Stimulated activated memory B cell treated with anti-CD40 and anti-IgM and Interleukin-4, amounts not matched to agents 10 μg/mL and 1 μg/mL and 100 μg/mL, for 72 hours (primary cell): ENCODE measurements around the gene IDNK.

Source experiments
- ATAC-seq: fragments of 150-1000 bp; cut with Tn5 transposase; 2 replicates; pipeline ENCODE4 v1.10.0; 2021
- H3K27ac Mint-ChIP-seq: one replicate; pipeline ENCODE4 v1.8.0; 2022; ENCODE audit warnings: mild to moderate bottlenecking, mixed read lengths
- H3K27me3 Mint-ChIP-seq: one replicate; pipeline ENCODE4 v1.8.0; 2022; ENCODE audit warnings: mixed read lengths
- H3K36me3 Mint-ChIP-seq: one replicate; pipeline ENCODE4 v1.8.0; 2022; ENCODE audit warnings: mixed read lengths
- H3K4me1 Mint-ChIP-seq: one replicate; pipeline ENCODE4 v1.8.0; 2022; ENCODE audit warnings: mixed read lengths
- H3K4me3 Mint-ChIP-seq: one replicate; pipeline ENCODE4 v1.8.0; 2022; ENCODE audit warnings: mild to moderate bottlenecking, moderate library complexity, mixed read lengths
- H3K9me3 Mint-ChIP-seq: one replicate; pipeline ENCODE4 v1.8.0; 2022; ENCODE audit warnings: mixed read lengths

The IDNK gene

DNA sequence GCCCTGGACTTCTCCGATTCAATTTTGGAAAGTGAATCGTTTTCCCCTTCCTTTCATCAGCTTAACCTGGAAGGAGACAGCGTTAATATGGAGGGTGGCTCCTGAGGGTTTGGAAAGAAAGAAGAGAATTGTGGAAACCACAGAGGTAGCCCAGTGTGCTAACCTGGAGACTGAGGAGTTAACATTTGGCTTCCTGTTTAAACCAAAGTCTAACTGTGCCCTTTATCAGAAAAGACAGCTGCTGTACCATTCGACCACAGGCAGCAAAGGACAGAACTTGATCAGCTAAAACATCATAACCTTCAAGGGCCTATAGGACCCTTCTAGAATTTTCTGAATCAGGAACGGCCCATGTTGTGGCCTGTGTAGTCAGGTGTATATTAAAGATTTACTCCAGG lies 735 bp downstream of the IDNK start:
- peaks cover 11% of the 10 kb centered on the region for H3K36me3 Mint-ChIP-seq
- ATAC-seq: peak; percentile 61
- peak overlapping the region; percentile 96 for H3K4me3 Mint-ChIP-seq
- peaks cover 37% of the 10 kb centered on the region for H3K4me1 Mint-ChIP-seq
- H3K27ac Mint-ChIP-seq: peak overlapping the region; percentile 96
- H3K9me3 Mint-ChIP-seq: no peaks in the 10 kb centered on the region
- no peaks in the 10 kb centered on the region for H3K27me3 Mint-ChIP-seq

DNA sequence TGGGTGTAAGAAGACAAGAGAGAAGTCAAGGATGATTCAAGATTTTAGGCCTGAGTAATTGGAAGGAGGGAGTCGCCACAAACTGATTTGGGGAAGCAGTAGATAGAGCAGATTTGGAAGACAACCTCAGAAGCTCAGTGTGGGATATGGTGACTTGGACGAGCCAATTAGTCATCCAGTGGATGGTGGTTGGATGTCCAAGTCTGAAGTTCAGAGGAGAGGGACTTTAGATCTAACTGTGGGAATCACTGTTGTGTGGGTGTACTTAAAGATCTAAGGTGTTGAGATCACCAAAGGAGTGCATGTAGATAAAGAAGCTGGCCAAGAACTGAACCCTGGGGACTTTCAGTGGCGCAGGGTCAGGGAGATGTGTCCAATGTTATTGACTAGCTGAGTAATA lies 2.2 kb downstream of the IDNK start:
- no peak overlapping the region for H3K27ac Mint-ChIP-seq
- H3K27me3 Mint-ChIP-seq: no peaks in the 10 kb centered on the region
- H3K4me3 Mint-ChIP-seq: no peak overlapping the region
- peaks cover 25% of the 10 kb centered on the region for H3K36me3 Mint-ChIP-seq
- peaks cover 37% of the 10 kb centered on the region for H3K4me1 Mint-ChIP-seq
- H3K9me3 Mint-ChIP-seq: no peaks in the 10 kb centered on the region
- no peak for ATAC-seq

DNA sequence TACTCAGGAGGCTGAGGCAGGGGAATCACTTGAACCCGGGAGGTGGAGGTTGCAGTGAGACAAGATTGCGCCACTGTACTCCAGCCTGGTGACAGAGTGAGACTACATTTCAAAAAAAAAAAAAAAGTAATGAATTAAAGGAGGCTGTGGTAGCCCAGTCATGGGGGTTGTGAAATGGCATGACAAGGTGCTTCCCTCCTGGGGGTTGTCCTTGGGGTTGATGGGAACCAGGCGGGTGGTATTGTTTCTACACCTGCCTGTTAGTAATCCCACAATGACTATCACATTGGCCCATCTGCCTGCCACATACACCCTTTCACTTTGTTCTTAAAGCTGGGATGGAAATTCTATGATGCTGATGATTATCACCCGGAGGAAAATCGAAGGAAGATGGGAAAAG lies 5.6 kb downstream of the IDNK start:
- Mint-ChIP-seq H3K27me3 (no peaks in the 10 kb centered on the region), H3K4me1 (peaks cover 25% of the 10 kb centered on the region), H3K27ac (no peak overlapping the region), H3K36me3 (peaks cover 38% of the 10 kb centered on the region), H3K4me3 (no peak overlapping the region), H3K9me3 (no peaks in the 10 kb centered on the region)
- no peak for ATAC-seq

DNA sequence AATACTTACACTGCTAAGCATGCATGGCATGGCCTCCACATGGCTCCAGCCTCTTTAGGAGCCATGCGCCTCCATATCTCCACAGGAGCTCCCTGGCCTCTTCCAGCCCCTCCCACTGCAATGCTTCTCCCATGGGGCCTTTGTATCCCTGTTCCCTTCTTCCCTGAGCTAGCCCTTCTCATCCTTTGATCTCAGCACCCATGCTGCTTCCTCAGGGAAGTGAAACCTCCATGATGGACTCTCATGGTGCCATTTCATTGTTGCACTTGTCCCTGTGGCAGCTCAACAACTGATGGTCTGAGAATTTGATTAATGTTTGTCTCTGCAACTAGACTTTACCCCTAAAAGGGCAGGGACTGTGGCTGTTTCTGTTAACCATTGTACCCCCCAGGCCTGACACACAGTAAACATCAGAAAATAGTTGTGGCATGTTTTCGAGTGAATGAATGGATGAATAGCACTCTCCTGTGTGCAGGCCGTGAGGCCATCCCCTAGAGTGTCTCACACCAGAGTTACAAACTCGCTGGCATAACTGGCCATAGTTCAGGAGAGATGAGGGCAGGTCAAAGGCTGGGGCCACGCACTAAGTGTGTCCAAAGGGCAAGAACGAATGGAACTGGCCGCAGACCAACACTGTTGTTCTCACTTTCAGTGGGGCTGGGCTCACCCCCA lies 6.6 kb downstream of the IDNK start:
- Mint-ChIP-seq H3K4me1 (peaks cover 15% of the 10 kb centered on the region), H3K9me3 (no peaks in the 10 kb centered on the region), H3K27me3 (no peaks in the 10 kb centered on the region), H3K27ac (no peak overlapping the region), H3K36me3 (peaks cover 38% of the 10 kb centered on the region), H3K4me3 (no peak overlapping the region)
- no peak for ATAC-seq

DNA sequence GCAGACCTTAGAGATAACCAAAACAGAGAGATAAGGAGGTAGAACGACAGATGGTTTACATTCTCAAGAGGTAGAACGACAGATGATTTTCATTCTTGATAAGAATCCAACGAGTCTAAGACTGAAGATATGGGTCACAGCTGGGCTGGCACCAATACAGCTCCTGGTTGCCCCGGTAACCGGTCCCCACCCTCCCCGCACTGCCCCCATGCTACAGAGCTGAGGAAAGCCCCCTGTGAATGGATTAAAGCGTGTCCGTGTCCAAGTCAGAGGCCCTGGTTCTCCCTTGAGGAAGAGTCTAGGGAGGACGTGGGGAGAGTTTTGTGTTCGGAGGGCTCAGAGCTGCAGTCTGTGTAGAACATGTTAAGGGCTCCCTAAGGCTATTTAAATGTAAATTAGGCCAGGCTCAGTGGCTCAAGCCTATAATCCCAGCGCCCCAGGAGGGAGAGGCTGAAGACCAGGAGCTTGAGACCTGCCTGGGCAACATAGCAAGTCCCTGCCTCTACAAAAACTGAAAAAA lies 8.1 kb downstream of the IDNK start:
- Mint-ChIP-seq H3K27me3 (no peaks in the 10 kb centered on the region), H3K36me3 (peaks cover 42% of the 10 kb centered on the region), H3K9me3 (no peaks in the 10 kb centered on the region), H3K4me3 (no peak overlapping the region), H3K4me1 (peaks cover 5% of the 10 kb centered on the region), H3K27ac (no peak overlapping the region)
- ATAC-seq: no peak

DNA sequence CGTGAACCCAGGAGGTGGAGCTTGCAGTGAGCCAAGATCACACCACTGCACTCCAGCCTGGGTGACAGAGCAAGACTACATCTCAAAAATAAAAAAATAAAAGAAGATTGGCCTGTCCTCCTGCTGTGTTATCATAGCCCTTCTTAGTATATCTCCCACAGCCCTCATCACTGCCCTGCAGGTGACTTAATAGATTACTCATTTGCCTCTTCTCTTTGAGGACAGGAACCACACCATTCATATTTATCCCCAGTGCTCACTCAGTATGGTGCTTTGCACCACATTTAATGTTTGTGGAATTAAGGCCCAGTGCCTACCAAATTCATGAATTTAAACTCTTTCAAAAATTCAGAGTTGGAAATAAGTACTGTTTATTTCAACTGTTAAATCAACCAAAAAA lies 10.3 kb downstream of the IDNK start:
- peaks cover 37% of the 10 kb centered on the region for H3K36me3 Mint-ChIP-seq
- H3K4me1 Mint-ChIP-seq: no peaks in the 10 kb centered on the region
- ATAC-seq: no peak
- no peak overlapping the region for H3K27ac Mint-ChIP-seq
- no peak overlapping the region for H3K4me3 Mint-ChIP-seq
- no peaks in the 10 kb centered on the region for H3K9me3 Mint-ChIP-seq
- H3K27me3 Mint-ChIP-seq: no peaks in the 10 kb centered on the region

DNA sequence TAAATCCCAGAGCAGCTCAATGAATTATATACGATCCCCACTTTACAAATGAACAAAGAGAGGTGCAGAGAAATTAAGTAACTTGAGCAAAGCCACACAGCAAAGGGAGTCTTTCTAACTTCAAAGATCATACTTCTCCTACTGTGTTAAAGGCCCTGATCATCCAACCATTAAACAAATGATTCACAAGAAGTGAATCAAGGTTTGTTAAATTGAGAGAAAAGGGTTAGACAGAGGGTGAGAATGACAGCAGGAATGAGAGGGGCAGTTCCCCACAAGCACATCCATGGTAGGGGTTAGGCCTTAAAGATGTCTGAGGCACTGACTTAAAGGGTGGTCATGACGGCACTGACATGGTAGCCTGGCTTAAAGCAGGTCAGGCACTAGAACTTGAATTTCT lies 10.7 kb downstream of the IDNK start:
- Mint-ChIP-seq H3K27me3 (no peaks in the 10 kb centered on the region), H3K9me3 (no peaks in the 10 kb centered on the region), H3K4me3 (no peak overlapping the region), H3K36me3 (peaks cover 37% of the 10 kb centered on the region), H3K4me1 (no peaks in the 10 kb centered on the region), H3K27ac (no peak overlapping the region)
- ATAC-seq: no peak

DNA sequence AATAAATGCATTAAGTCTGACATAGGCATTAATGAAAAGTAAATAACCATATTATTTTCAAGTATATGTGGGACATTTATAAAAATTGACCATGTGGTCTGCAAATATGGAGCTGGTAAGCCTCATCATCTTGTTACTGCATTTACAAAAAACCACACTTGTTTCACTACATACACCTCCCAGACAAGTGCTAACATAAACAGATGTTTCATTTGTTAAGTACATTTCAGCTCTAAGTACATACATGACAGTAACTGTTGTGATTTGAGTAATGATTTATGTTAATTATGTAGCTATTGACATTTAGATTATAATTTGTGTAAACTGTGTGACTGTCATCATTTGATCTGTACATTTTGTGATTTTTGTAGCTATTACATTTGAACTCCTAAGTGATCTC lies 13.9 kb downstream of the IDNK start:
- Mint-ChIP-seq H3K4me3 (no peak overlapping the region), H3K4me1 (no peaks in the 10 kb centered on the region), H3K27ac (no peak overlapping the region), H3K36me3 (peaks cover 22% of the 10 kb centered on the region), H3K9me3 (no peaks in the 10 kb centered on the region), H3K27me3 (no peaks in the 10 kb centered on the region)
- ATAC-seq: no peak

DNA sequence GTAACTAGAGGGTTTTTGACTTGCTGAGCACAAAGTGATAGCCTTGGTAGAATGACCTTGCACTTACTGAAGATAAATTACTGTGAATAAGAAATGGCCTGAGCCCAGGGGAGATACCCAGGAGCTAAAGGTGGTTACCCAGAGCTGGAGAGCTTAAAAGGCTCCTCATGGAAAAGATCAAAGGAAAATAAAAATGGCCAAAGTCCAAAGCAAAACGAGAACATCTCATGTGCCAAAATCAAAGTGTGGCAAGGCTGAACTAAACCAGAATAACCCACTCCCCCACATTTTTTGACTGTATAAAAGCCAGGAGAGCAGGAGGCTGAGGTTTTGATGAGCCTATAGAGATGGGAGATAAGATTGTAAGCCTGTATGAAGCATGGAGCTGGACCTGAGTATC lies 14.4 kb downstream of the IDNK start:
- H3K4me3 Mint-ChIP-seq: no peak overlapping the region

DNA sequence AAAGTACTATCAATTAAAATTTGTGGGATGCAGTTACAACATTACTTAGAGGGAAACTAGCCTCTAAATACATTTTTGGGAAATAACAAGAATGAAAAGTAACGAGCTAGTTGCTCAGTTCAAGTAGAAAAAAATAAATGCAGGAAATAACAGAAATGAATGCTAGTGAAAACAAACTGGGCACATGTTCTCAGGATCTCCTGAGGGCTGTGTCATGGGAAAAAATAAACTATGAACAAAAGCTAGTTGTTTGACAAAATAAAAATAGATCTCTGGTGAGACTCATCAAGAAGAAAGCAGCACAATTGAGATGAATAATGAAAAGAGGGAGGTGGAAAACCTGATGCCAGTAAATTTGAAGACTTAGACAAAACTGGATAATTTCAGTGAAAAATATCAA lies 16.3 kb downstream of the IDNK start:
- H3K36me3 Mint-ChIP-seq: peaks cover 31% of the 10 kb centered on the region
- H3K4me1 Mint-ChIP-seq: no peaks in the 10 kb centered on the region
- no peak overlapping the region for H3K4me3 Mint-ChIP-seq
- no peak overlapping the region for H3K27ac Mint-ChIP-seq
- H3K27me3 Mint-ChIP-seq: no peaks in the 10 kb centered on the region
- ATAC-seq: no peak
- no peaks in the 10 kb centered on the region for H3K9me3 Mint-ChIP-seq

More for the DNA sequence above, 14.4 kb downstream of the IDNK start:
- Mint-ChIP-seq H3K27ac (no peak overlapping the region), H3K36me3 (peaks cover 16% of the 10 kb centered on the region), H3K27me3 (no peaks in the 10 kb centered on the region), H3K9me3 (no peaks in the 10 kb centered on the region), H3K4me1 (no peaks in the 10 kb centered on the region)
- ATAC-seq: no peak

DNA sequence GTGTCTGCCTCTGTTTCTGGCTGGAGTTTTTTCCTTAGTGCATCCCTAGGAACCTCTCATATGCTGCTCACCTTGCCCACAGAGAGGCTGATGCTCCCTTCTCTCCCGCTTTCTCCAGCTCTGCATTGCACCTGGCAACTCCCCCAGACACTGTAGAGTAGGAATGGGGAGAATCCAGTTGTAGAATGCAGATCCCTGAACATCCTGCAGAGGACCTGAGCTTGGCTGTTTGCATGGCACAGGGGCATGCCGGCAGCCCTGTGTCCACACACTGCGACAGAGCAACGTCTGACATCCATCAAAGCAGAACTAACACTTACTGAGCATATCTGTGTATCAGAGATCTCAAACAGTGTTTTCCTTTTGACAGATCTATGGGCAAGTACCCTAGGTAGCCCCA lies 19.9 kb downstream of the IDNK start:
- no peak overlapping the region for H3K27ac Mint-ChIP-seq
- ATAC-seq: no peak

DNA sequence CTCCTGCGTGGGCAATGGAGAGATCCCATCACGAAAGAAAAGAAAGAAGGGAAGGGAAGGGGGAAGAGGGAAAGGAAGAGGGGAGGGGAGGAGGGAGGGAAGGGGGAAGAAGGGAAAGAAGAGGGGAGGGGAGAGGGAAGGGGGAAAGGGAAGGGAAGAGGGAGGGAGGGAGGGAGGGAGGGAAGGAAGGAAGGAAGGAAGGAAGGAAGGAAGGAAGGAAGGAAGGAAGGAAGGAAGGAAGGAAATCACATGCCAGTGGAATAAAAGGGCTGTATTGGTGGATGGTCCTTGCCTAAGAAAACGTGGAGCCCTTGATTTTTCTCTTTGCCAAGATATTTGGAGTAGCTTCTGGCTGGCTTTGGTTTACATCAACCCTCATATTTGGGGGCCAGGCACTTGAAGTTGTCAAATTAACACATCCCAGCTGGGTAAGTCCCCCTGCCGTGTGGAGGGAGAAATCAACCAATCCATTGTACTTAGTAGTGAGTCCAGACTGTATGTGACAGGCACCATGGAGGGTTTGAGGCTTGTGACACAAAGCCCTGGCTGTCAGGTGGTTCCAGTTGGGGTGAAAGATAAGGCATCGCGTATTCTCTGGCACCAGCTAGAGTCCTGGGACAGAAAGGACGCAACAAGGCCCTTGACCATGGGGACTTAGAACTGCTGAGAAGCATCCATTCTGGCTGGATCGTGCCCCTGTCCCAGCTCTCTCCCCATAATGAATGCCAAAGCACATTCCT lies 23.7 kb downstream of the IDNK start:
- Mint-ChIP-seq H3K27me3 (no peaks in the 10 kb centered on the region), H3K4me1 (peaks cover 15% of the 10 kb centered on the region), H3K9me3 (no peaks in the 10 kb centered on the region), H3K27ac (no peak overlapping the region), H3K36me3 (peaks cover 36% of the 10 kb centered on the region), H3K4me3 (no peak overlapping the region)
- no peak for ATAC-seq

More for the DNA sequence above, 19.9 kb downstream of the IDNK start:
- Mint-ChIP-seq H3K4me3 (no peak overlapping the region), H3K27me3 (no peaks in the 10 kb centered on the region), H3K36me3 (peaks cover 26% of the 10 kb centered on the region), H3K9me3 (no peaks in the 10 kb centered on the region), H3K4me1 (no peaks in the 10 kb centered on the region)

DNA sequence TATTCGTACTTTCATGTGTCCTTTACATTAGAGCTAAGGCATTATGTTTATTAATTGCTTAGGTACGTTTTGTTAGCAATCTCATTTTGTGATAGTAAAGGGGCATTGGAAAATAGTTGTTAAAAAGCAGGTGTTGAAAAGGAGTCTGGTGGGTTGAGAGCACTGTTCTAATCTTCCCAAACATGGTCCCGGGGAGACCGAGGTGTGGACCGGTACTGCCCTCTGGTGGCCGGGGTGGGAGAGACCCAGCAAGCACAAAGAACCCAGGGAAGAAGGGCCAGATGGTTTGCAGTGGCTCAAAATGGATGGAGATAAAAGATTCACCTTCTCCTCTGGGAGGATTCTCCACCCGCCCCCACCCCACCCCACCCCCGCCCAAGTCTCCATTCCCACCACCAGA lies 26.1 kb downstream of the IDNK start:
- H3K9me3 Mint-ChIP-seq: no peaks in the 10 kb centered on the region
- H3K4me3 Mint-ChIP-seq: no peak overlapping the region
- ATAC-seq: peak; percentile 72
- no peaks in the 10 kb centered on the region for H3K27me3 Mint-ChIP-seq
- peaks cover 15% of the 10 kb centered on the region for H3K4me1 Mint-ChIP-seq
- peaks cover 42% of the 10 kb centered on the region for H3K36me3 Mint-ChIP-seq
- no peak overlapping the region for H3K27ac Mint-ChIP-seq

DNA sequence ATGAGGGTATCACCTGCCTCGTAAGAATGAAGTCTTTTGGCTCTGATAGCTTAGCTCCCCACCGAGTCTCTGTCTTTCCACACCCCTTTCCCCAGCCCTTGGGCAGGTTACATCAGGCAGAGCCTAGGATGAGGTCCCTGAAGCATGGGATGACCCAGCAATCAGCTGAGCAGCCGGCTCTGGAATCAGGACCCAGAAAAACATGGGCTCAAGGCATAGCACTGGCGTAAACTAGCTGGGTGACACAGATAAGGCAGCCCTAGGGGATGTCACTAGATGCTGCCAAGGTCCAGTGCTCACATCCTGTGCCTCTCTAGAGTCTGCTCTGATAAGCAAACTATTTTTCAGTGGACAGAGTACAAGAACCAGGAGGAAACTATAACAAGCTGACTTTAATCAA lies 26.6 kb downstream of the IDNK start:
- Mint-ChIP-seq H3K9me3 (no peaks in the 10 kb centered on the region), H3K27me3 (no peaks in the 10 kb centered on the region), H3K4me1 (peaks cover 15% of the 10 kb centered on the region), H3K36me3 (peaks cover 44% of the 10 kb centered on the region), H3K4me3 (no peak overlapping the region), H3K27ac (no peak overlapping the region)
- no peak for ATAC-seq

DNA sequence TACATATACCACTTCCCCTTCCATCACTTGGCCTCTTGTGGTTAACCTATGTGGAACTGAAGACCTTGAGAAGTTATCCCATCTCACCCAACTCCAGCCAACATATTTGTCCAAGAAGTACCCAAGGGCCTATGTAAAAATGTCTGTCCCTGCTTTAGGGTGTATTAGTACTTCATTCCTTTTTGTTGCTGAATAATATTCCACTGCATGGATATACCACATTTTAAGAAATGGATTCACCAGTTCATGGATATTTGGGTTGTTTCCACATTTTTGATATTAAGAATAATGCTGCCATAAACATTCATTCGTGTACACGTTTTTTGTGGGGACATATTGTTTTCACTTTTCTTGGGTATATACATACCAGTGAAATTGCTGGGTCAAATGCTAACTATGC lies 28.6 kb downstream of the IDNK start:
- Mint-ChIP-seq H3K4me3 (no peak overlapping the region), H3K36me3 (peaks cover 45% of the 10 kb centered on the region), H3K27ac (no peak overlapping the region), H3K9me3 (no peaks in the 10 kb centered on the region), H3K27me3 (no peaks in the 10 kb centered on the region), H3K4me1 (peaks cover 15% of the 10 kb centered on the region)
- ATAC-seq: no peak

DNA sequence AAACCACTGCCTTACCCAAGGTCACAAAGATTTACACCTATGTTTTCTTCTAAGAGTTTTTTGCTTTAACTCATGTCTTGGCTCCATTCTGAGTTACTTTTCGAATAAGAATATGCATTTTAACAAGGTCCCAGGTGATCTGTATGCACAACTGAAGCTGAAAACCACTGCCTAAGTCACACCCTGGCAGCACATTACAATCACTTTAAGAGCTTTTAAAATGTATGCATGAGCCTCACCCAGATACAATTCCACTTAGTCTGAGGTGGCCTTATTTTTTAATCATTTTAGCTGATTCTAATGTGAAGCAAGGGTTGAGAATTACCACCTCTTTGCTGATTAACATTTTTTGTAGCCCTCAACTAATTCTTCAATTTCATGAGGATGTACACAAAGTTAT lies 29.5 kb downstream of the IDNK start:
- Mint-ChIP-seq H3K9me3 (no peaks in the 10 kb centered on the region), H3K27ac (no peak overlapping the region), H3K36me3 (peaks cover 45% of the 10 kb centered on the region), H3K4me1 (peaks cover 15% of the 10 kb centered on the region), H3K27me3 (no peaks in the 10 kb centered on the region), H3K4me3 (no peak overlapping the region)
- ATAC-seq: no peak
